Lower leg skin (tissue), 3 donors: ENCODE results near the gene PTPN7.

Experiments used
- CTCF ChIP-seq, 3 donors: fragments of 450-650 bp; IDR thresholded peaks; one replicate each; pipeline ENCODE4 v1.5.1; 2016; ENCODE audit warnings: antibody characterized with exemption in 3 of 3, mild to moderate bottlenecking in 3 of 3, moderate library complexity in 2 of 3
- POLR2A ChIP-seq, 2 donors: fragments of 450-650 bp; IDR thresholded peaks; one replicate each; pipeline ENCODE4 v1.6.1; 2016 to 2017; ENCODE audit warnings: antibody characterized with exemption in 2 of 2, mild to moderate bottlenecking in 1 of 2, moderate library complexity in 1 of 2

DNA sequence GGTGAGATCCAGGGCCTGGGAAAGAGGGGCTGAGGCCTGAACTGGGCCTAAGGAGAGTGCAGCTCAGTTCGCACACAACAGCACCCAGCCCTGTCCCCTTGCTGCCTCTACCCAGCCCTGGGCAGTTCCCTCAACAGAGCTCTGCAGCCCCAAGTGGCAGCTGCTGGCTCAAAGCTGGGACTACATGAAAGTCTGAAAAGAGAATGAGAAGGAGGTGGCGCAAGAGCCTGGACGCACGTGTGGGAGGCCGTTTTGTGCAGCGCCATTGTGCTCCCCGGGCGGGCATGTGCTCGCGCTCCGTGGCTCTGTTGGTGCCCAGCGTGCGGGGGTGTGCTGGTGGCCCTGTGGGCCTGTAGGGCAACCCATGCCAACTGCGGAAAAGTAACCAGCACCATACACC lies 27.4 kb downstream of the PTPN7 start:
- TF ChIP-seq CTCF (IDR thresholded peaks at IDR 0.05) (no peak), POLR2A (IDR thresholded peaks at IDR 0.05) (no peak)
